GM23248 (cell line): ENCODE data around the gene ARID5B.

Source experiments
- EZH2 ChIP-seq: fragments of 200-600 bp; sonication (generic); IDR thresholded peaks from 2 replicates; pipeline ENCODE4 v1.6.1; 2018; ENCODE audit warnings: antibody characterized with exemption, mild to moderate bottlenecking; ENCODE audit not compliant: insufficient read depth, poor library complexity, severe bottlenecking
- EZH2phosphoT487 ChIP-seq: fragments of 200-600 bp; sonication (generic); IDR thresholded peaks from 2 replicates; pipeline ENCODE4 v1.6.1; 2018; ENCODE audit warnings: antibody characterized with exemption, moderate library complexity, mild to moderate bottlenecking, low read depth; ENCODE audit not compliant: insufficient read depth

GRCh38 chr10:61878740-61879068 is 22.8 kb upstream of the ARID5B start:
- TF ChIP-seq EZH2 (no peak), EZH2phosphoT487 (no peak)
